OCI-LY3 (cell line): ENCODE data around the gene ZMIZ1.

ENCODE experiments used
- H2AFZ ChIP-seq: fragments of 200-600, 300-600 bp; shearing (Covaris generic); 2 replicates; pipeline ENCODE4 v1.6.0; 2014; ENCODE audit warnings: antibody characterized with exemption, low read depth, low read length
- H3K27ac ChIP-seq: fragments of 200-600, 300-600 bp; sonication (generic); 2 replicates; pipeline ENCODE4 v1.5.1; 2014; ENCODE audit warnings: mild to moderate bottlenecking, low read length, moderate library complexity, mixed read lengths
- H3K27me3 ChIP-seq: fragments of 200-600, 300-600 bp; sonication (generic); 2 replicates; pipeline ENCODE4 v1.6.1; 2014; ENCODE audit warnings: low read depth, low read length, mixed read lengths
- H3K36me3 ChIP-seq: fragments of 200-600, 300-600 bp; sonication (generic); replicated peaks from 2 replicates; pipeline ENCODE3; 2014; ENCODE audit warnings: low read depth, low read length, mixed read lengths
- H3K4me1 ChIP-seq: fragments of 300-600, 200-600 bp; sonication (generic); 2 replicates; pipeline ENCODE4 v1.6.1; 2014; ENCODE audit warnings: low read length, mixed read lengths
- H3K4me2 ChIP-seq: fragments of 200-600, 300-600 bp; sonication (generic); 2 replicates; pipeline ENCODE4 v1.6.1; 2014; ENCODE audit warnings: low read length, mixed read lengths
- H3K4me3 ChIP-seq: fragments of 300-600, 200-600 bp; sonication (generic); 2 replicates; pipeline ENCODE4 v1.5.1; 2014; ENCODE audit warnings: antibody characterized with exemption, mild to moderate bottlenecking, low read length, moderate library complexity
- H3K79me2 ChIP-seq: fragments of 300-600, 200-600 bp; shearing (Covaris generic); 2 replicates; pipeline ENCODE4 v1.6.1; 2014; ENCODE audit warnings: mild to moderate bottlenecking, low read length, mixed read lengths
- H3K9ac ChIP-seq: fragments of 300-600, 200-600 bp; shearing (Covaris generic); 2 replicates; pipeline ENCODE4 v1.6.0; 2014; ENCODE audit warnings: mild to moderate bottlenecking, low read length, moderate library complexity
- H3K9me3 ChIP-seq: fragments of 200-600, 300-600 bp; shearing (Covaris generic); 2 replicates; pipeline ENCODE4 v1.6.1; 2014; ENCODE audit warnings: low read length, mixed read lengths; ENCODE audit not compliant: insufficient read depth
- H4K20me1 ChIP-seq: fragments of 200-600, 300-600 bp; sonication (generic); 2 replicates; pipeline ENCODE4 v1.6.1; 2016; ENCODE audit warnings: low read length, mixed read lengths; ENCODE audit not compliant: insufficient read depth
- EZH2phosphoT487 ChIP-seq: fragments of 200-600 bp; shearing (Covaris generic); IDR thresholded peaks from 2 replicates; pipeline ENCODE4 v1.6.1; 2018; ENCODE audit warnings: antibody characterized with exemption, mixed run types, low read depth
- TF ChIP-seq, protein P1 (sequence below): fragments of 200-600, 300-600 bp; sonication (generic); IDR thresholded peaks from 2 replicates; pipeline ENCODE4 v1.5.1; 2014; ENCODE audit warnings: antibody characterized with exemption, low read length, low read depth

Gene ZMIZ1

DNA sequence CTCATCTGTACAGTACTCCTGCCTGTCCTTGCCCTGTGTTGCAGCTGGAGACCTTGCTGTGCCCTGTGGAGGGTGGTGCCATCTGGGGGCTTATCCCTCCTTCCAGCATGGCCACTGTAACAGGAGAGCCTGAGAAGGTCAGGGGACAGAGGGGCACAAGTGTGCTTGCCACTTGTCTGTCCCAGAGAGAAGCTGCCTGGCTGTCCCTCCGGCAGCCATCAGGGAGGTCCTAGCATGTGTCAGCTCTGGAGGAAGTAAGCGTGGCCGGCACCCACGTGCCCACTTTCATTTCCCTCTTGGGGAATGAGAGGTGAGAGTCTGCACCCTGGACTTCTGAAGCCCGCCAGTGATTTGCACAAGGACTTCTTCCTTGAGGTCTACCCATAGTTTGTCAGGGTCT lies 181.5 kb downstream of the ZMIZ1 start:
- Histone ChIP-seq H3K4me2 (peak overlapping the region; percentile 100), H3K27ac (peak overlapping the region; percentile 100), H3K9me3 (no peaks in the 10 kb centered on the region), H3K9ac (peak overlapping the region; percentile 98), H4K20me1 (peaks cover 17% of the 10 kb centered on the region; the same call in 1 of the 2 replicates), H3K4me1 (peaks cover 100% of the 10 kb centered on the region), H2AFZ (no peak overlapping the region), H3K36me3 (peaks cover 6% of the 10 kb centered on the region), H3K27me3 (no peaks in the 10 kb centered on the region), H3K4me3 (peak overlapping the region; percentile 73), H3K79me2 (peaks cover 90% of the 10 kb centered on the region)
- TF ChIP-seq, protein P1, sequence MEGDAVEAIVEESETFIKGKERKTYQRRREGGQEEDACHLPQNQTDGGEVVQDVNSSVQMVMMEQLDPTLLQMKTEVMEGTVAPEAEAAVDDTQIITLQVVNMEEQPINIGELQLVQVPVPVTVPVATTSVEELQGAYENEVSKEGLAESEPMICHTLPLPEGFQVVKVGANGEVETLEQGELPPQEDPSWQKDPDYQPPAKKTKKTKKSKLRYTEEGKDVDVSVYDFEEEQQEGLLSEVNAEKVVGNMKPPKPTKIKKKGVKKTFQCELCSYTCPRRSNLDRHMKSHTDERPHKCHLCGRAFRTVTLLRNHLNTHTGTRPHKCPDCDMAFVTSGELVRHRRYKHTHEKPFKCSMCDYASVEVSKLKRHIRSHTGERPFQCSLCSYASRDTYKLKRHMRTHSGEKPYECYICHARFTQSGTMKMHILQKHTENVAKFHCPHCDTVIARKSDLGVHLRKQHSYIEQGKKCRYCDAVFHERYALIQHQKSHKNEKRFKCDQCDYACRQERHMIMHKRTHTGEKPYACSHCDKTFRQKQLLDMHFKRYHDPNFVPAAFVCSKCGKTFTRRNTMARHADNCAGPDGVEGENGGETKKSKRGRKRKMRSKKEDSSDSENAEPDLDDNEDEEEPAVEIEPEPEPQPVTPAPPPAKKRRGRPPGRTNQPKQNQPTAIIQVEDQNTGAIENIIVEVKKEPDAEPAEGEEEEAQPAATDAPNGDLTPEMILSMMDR: no peak
- TF ChIP-seq EZH2phosphoT487: no peak

DNA sequence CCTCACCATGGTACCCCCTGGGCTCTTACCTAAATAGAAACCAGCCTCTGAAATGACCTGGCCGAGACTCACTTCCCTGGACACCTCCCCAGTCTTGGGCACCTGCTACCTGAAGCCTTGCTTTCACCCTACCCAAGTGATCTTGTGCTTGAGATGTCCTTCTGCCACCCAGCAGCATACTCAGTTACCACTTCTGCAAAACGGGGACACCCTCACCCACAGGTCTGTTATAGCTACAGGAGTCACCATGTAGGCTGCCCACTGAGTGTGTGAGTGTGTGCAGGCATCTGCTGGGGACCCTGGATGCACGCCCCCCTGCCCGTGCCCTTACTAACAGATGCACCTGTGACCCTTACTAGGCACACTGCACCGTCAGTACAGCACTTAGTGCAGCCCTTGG lies 183.7 kb downstream of the ZMIZ1 start:
- TF ChIP-seq EZH2phosphoT487: no peak
- TF ChIP-seq, protein P1: no peak
- Histone ChIP-seq H3K79me2 (peaks cover 90% of the 10 kb centered on the region), H3K4me1 (peaks cover 84% of the 10 kb centered on the region), H4K20me1 (peaks cover 39% of the 10 kb centered on the region; the same call in 1 of the 2 replicates), H3K27me3 (no peaks in the 10 kb centered on the region), H3K4me2 (peak overlapping the region; percentile 22), H3K36me3 (peaks cover 3% of the 10 kb centered on the region), H3K27ac (no peak overlapping the region), H3K4me3 (no peak overlapping the region), H3K9me3 (no peaks in the 10 kb centered on the region), H3K9ac (no peak overlapping the region), H2AFZ (no peak overlapping the region)

DNA sequence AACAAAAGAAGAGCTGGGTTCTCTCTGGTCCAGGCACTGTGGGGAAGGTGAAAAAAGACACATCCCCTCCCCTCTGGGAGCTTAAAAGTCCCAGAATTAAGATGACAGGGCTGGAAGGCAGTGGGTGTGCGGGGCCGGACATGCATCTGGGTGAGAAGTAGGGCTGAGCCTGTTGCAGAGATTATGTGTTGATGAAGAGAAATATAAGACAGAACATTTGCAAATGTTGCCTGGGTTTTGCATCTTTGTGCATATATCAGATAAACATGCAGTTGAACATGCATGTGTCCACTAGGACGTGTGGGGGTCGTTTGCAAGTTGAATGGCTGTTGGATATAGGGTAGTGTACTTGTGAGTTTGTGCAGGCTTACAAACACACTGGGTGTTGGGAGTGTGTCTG lies 184.2 kb downstream of the ZMIZ1 start:
- Histone ChIP-seq H3K4me1 (peaks cover 79% of the 10 kb centered on the region), H2AFZ (no peak overlapping the region), H3K27ac (no peak overlapping the region), H3K9ac (no peak overlapping the region), H3K79me2 (peaks cover 90% of the 10 kb centered on the region), H3K36me3 (peaks cover 3% of the 10 kb centered on the region), H3K27me3 (no peaks in the 10 kb centered on the region), H4K20me1 (peaks cover 44% of the 10 kb centered on the region; the same call in 1 of the 2 replicates), H3K4me2 (no peak overlapping the region), H3K9me3 (no peaks in the 10 kb centered on the region), H3K4me3 (no peak overlapping the region)
- TF ChIP-seq EZH2phosphoT487: no peak
- TF ChIP-seq, protein P1: no peak

DNA sequence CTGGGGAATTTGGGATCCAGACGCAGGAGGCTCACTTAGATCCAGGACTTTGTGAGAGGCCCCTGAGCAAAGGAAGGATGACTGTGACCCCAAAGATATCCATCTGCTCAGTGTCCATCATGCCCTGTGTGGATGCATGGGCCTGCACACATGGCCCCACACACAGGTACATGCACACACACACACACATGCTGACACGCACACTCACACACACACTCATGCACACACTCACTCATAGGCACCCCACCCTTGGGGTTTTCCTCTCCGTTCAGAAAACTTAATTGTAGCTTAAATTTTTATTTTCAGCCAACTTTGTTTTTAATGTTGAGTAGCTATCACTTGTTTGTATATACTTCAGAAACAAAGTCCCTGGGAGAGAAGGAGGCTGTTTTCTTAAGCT lies 184.9 kb downstream of the ZMIZ1 start:
- H3K4me1 ChIP-seq: peaks cover 77% of the 10 kb centered on the region
- no peak overlapping the region for H2AFZ ChIP-seq
- no peaks in the 10 kb centered on the region for H3K9me3 ChIP-seq
- no peaks in the 10 kb centered on the region for H3K27me3 ChIP-seq
- no peak overlapping the region for H3K27ac ChIP-seq
- no peak overlapping the region for H3K4me3 ChIP-seq
- peaks cover 3% of the 10 kb centered on the region for H3K36me3 ChIP-seq
- peaks cover 90% of the 10 kb centered on the region for H3K79me2 ChIP-seq
- no peak overlapping the region for H3K9ac ChIP-seq
- peak overlapping the region; percentile 68; the same call in 1 of the 2 replicates for H3K4me2 ChIP-seq
- H4K20me1 ChIP-seq: peaks cover 51% of the 10 kb centered on the region; the same call in 1 of the 2 replicates
- TF ChIP-seq EZH2phosphoT487: no peak
- TF ChIP-seq, protein P1: no peak
